Mesodermal cell (in vitro differentiated cells): ENCODE data around the gene UGT2A1.

Experiments
- H3K27ac ChIP-seq: 2 replicates; pipeline ENCODE4 v1.7.0; 2013; ENCODE audit warnings: mild to moderate bottlenecking, low read depth, low read length, moderate library complexity; ENCODE audit not compliant: severe bottlenecking
- H3K36me3 ChIP-seq: 2 replicates; pipeline ENCODE4 v1.7.1; 2013; ENCODE audit warnings: mild to moderate bottlenecking, low read length, moderate library complexity; ENCODE audit not compliant: control insufficient read depth, insufficient read depth
- H3K4me1 ChIP-seq: one replicate; pipeline ENCODE4 v1.7.1; 2013; ENCODE audit warnings: mild to moderate bottlenecking, low read length; ENCODE audit not compliant: insufficient read depth, control insufficient read depth, poor library complexity, severe bottlenecking
- H3K4me3 ChIP-seq: 2 replicates; pipeline ENCODE4 v1.7.0; 2013; ENCODE audit warnings: low read length, control low read depth, mild to moderate bottlenecking; ENCODE audit not compliant: insufficient read depth, poor library complexity, severe bottlenecking; ENCODE audit errors: extremely low read depth
- H3K9me3 ChIP-seq: 2 replicates; pipeline ENCODE4 v1.7.1; 2013; ENCODE audit warnings: mild to moderate bottlenecking, low read length, moderate library complexity; ENCODE audit not compliant: control insufficient read depth
- WGBS, 2 experiments: methylation state at CpG; one replicate each; pipeline ENCODE4 v1.1.5; 2013; ENCODE audit warnings: missing lambda C conversion rate in 2 of 2; ENCODE audit not compliant: insufficient coverage in 2 of 2; 5-methylcytosine and 5-hydroxymethylcytosine counted together

UGT2A1 gene

GRCh38 chr4:69650872-69651271, 2.2 kb downstream of the UGT2A1 start:
- H3K4me1 ChIP-seq = peaks cover 5% of the 10 kb centered on the region
- no peak overlapping the region for H3K27ac ChIP-seq
- H3K4me3 ChIP-seq = no peak overlapping the region
- H3K9me3 ChIP-seq = no peaks in the 10 kb centered on the region
- H3K36me3 ChIP-seq = no peaks in the 10 kb centered on the region
- WGBS, 2 experiments = 29% methylated on average over 1 of the region's 3 CpGs; no CpG with 5 or more reads in 1 of the 2 experiments

GRCh38 chr4:69649629-69650028, 3.4 kb downstream of the UGT2A1 start:
- no peaks in the 10 kb centered on the region for H3K9me3 ChIP-seq
- peaks cover 5% of the 10 kb centered on the region for H3K4me1 ChIP-seq
- H3K27ac ChIP-seq = no peak overlapping the region
- no peak overlapping the region for H3K4me3 ChIP-seq
- H3K36me3 ChIP-seq = no peaks in the 10 kb centered on the region
- WGBS, 2 experiments = 80 to 100% methylated on average over 1 of the region's 2 CpGs

- H3K9me3 ChIP-seq = no peaks in the 10 kb centered on the region
- no peak overlapping the region for H3K27ac ChIP-seq
- H3K36me3 ChIP-seq = no peaks in the 10 kb centered on the region
- H3K4me3 ChIP-seq = no peak overlapping the region
- WGBS, 2 experiments = 75% methylated on average over 1 of the region's 1 CpG; no CpG with 5 or more reads in 1 of the 2 experiments
- H3K4me1 ChIP-seq = peaks cover 5% of the 10 kb centered on the region
Measured at GRCh38 chr4:69649207-69649606, 3.8 kb downstream of the UGT2A1 start.

- Histone ChIP-seq H3K36me3 (no peaks in the 10 kb centered on the region), H3K27ac (no peak overlapping the region), H3K4me3 (no peak overlapping the region), H3K9me3 (no peaks in the 10 kb centered on the region), H3K4me1 (no peaks in the 10 kb centered on the region)
- WGBS, 2 experiments = no CpG with 5 or more reads among the region's 2 CpGs
Measured at GRCh38 chr4:69642961-69643360, 10.1 kb downstream of the UGT2A1 start.

- Histone ChIP-seq H3K36me3 (no peaks in the 10 kb centered on the region), H3K4me3 (no peak overlapping the region), H3K4me1 (no peaks in the 10 kb centered on the region), H3K27ac (no peak overlapping the region), H3K9me3 (no peaks in the 10 kb centered on the region)
- WGBS, 2 experiments = 100% methylated on average over 1 to 2 of the region's 2 CpGs
Measured at GRCh38 chr4:69640289-69640688, 12.8 kb downstream of the UGT2A1 start.

GRCh38 chr4:69639542-69639941, 13.5 kb downstream of the UGT2A1 start, which contains the start of gene UGT2A2:
Gene UGT2A2, minus strand, starts transcription at chr4:69639642. Its CDS starts 2 bp downstream, at chr4:69639640.
- Histone ChIP-seq H3K4me1 (no peaks in the 10 kb centered on the region), H3K36me3 (no peaks in the 10 kb centered on the region), H3K27ac (no peak within 1 kb of the TSS), H3K9me3 (no peaks in the 10 kb centered on the region), H3K4me3 (no peak within 1 kb of the TSS)
- no CpG with 5 or more reads among the region's 3 CpGs for WGBS, 2 experiments

GRCh38 chr4:69617083-69617694, 35.9 kb downstream of the UGT2A1 start:
- no peaks in the 10 kb centered on the region for H3K36me3 ChIP-seq
- WGBS, 2 experiments = no CpG with 5 or more reads among the region's 6 CpGs
- H3K27ac ChIP-seq = no peak overlapping the region
- no peaks in the 10 kb centered on the region for H3K4me1 ChIP-seq
- H3K9me3 ChIP-seq = no peaks in the 10 kb centered on the region
- H3K4me3 ChIP-seq = no peak overlapping the region

GRCh38 chr4:69610484-69610883, 42.6 kb downstream of the UGT2A1 start:
- WGBS, 2 experiments = no CpG with 5 or more reads among the region's 1 CpG
- no peaks in the 10 kb centered on the region for H3K9me3 ChIP-seq

GRCh38 chr4:69601065-69601464, 52.0 kb downstream of the UGT2A1 start:
- no peaks in the 10 kb centered on the region for H3K36me3 ChIP-seq

More at GRCh38 chr4:69610484-69610883, 42.6 kb downstream of the UGT2A1 start:
- Histone ChIP-seq H3K27ac (no peak overlapping the region), H3K4me3 (no peak overlapping the region), H3K4me1 (no peaks in the 10 kb centered on the region), H3K36me3 (no peaks in the 10 kb centered on the region)

GRCh38 chr4:69600013-69600412, 53.0 kb downstream of the UGT2A1 start:
- Histone ChIP-seq H3K4me3 (no peak overlapping the region), H3K4me1 (no peaks in the 10 kb centered on the region), H3K27ac (no peak overlapping the region), H3K9me3 (no peaks in the 10 kb centered on the region), H3K36me3 (no peaks in the 10 kb centered on the region)
- no CpG with 5 or more reads among the region's 2 CpGs for WGBS, 2 experiments

More at GRCh38 chr4:69601065-69601464, 52.0 kb downstream of the UGT2A1 start:
- Histone ChIP-seq H3K4me1 (no peaks in the 10 kb centered on the region), H3K4me3 (no peak overlapping the region), H3K27ac (no peak overlapping the region), H3K9me3 (no peaks in the 10 kb centered on the region)
- WGBS, 2 experiments = 62 to 70% methylated on average over 2 to 4 of the region's 4 CpGs

GRCh38 chr4:69594382-69594781, 58.7 kb downstream of the UGT2A1 start:
- Histone ChIP-seq H3K27ac (no peak overlapping the region), H3K4me3 (no peak overlapping the region), H3K36me3 (no peaks in the 10 kb centered on the region), H3K9me3 (no peaks in the 10 kb centered on the region), H3K4me1 (no peaks in the 10 kb centered on the region)
- 74 to 91% methylated on average over 3 to 4 of the region's 4 CpGs for WGBS, 2 experiments
